Peyer's patch (tissue), 4 donors: ENCODE results near the gene EPOP.

Experiments used
- CTCF ChIP-seq, 6 experiments: fragments of 450-650 bp in 4 of 6; fragments of 200-600 bp in 2 of 6; sonication (generic) in 1 of 6; IDR thresholded peaks; one replicate each; pipeline ENCODE4 v1.5.1; 2017 to 2019; ENCODE audit warnings: antibody characterized with exemption in 6 of 6, mild to moderate bottlenecking in 3 of 6, moderate library complexity in 1 of 6
- POLR2A ChIP-seq, 2 donors: fragments of 450-650 bp; IDR thresholded peaks; one replicate each; pipeline ENCODE4 v1.5.1; 2017; ENCODE audit warnings: antibody characterized with exemption in 2 of 2, mild to moderate bottlenecking in 2 of 2, moderate library complexity in 2 of 2

GRCh38 chr17:38702166-38702915 lies 27.6 kb upstream of the EPOP start:
- TF ChIP-seq POLR2A (IDR thresholded peaks at IDR 0.05), result peak; percentile 83 to 85
- peak in 1 of 6 experiments; percentile 1 for TF ChIP-seq CTCF (IDR thresholded peaks at IDR 0.05)
